Activated T-cell treated with anti-CD3 and anti-CD28 coated beads for 4 hours (primary cell): ENCODE data around the gene SFI1.
"Not testable (repeated sequence)": the region's sequence is repeated elsewhere in the genome, so short reads cannot be mapped to it uniquely, and the experiment has no call there.

ENCODE experiments used
- DNase-seq: peaks from one replicate; pipeline ENCODE4 v3.0.0-alpha.2; 2020

The SFI1 gene

GRCh38 chr22:31491218-31491962, 4.9 kb upstream of the SFI1 start:
- no peak for DNase-seq

- DNase-seq, result no peak
Observed at GRCh38 chr22:31492151-31492550, 4.2 kb upstream of the SFI1 start.

- DNase-seq, result not testable (repeated sequence)
Observed at GRCh38 chr22:31493355-31493754, 3.0 kb upstream of the SFI1 start.

GRCh38 chr22:31495343-31495742, 993 bp upstream of the SFI1 start:
- DNase-seq, result no peak

GRCh38 chr22:31496735-31497146, 405 bp downstream of the SFI1 start:
- DNase-seq, result peak; percentile 20

- no peak for DNase-seq
Observed at GRCh38 chr22:31497148-31497938, 1.0 kb downstream of the SFI1 start.

- no peak for DNase-seq
Observed at GRCh38 chr22:31501738-31502137, 5.4 kb downstream of the SFI1 start.

GRCh38 chr22:31503211-31503964, 7.1 kb downstream of the SFI1 start:
- no peak for DNase-seq

GRCh38 chr22:31504282-31504681, 7.9 kb downstream of the SFI1 start:
- no peak for DNase-seq

GRCh38 chr22:31507517-31507916, 11.2 kb downstream of the SFI1 start:
- not testable (repeated sequence) for DNase-seq

GRCh38 chr22:31508536-31508935, 12.2 kb downstream of the SFI1 start:
- DNase-seq, result no peak

GRCh38 chr22:31509061-31509762, 12.9 kb downstream of the SFI1 start:
- DNase-seq, result no peak

GRCh38 chr22:31520051-31520450, 23.7 kb downstream of the SFI1 start:
- no peak for DNase-seq

GRCh38 chr22:31524132-31524531, 27.8 kb downstream of the SFI1 start:
- not testable (repeated sequence) for DNase-seq

GRCh38 chr22:31526270-31526669, 29.9 kb downstream of the SFI1 start:
- DNase-seq, result no peak

- no peak for DNase-seq
Observed at GRCh38 chr22:31530823-31531195, 34.5 kb downstream of the SFI1 start.

GRCh38 chr22:31532060-31532459, 35.7 kb downstream of the SFI1 start:
- no peak for DNase-seq

- DNase-seq, result no peak
Observed at GRCh38 chr22:31533374-31533773, 37.0 kb downstream of the SFI1 start.

GRCh38 chr22:31537019-31537535, 40.7 kb downstream of the SFI1 start:
- no peak for DNase-seq

- DNase-seq, result no peak
Observed at GRCh38 chr22:31538815-31539214, 42.5 kb downstream of the SFI1 start.

- DNase-seq, result not testable (repeated sequence)
Observed at GRCh38 chr22:31540166-31540565, 43.8 kb downstream of the SFI1 start.

- DNase-seq, result no peak
Observed at GRCh38 chr22:31540966-31541365, 44.6 kb downstream of the SFI1 start.
